ENCODE results near the gene CCDC192.

- TF ChIP-seq CTCF (IDR thresholded peaks at IDR 0.05) (no peak), JUN (IDR thresholded peaks at IDR 0.05) (no peak), MYC (IDR thresholded peaks at IDR 0.05; ENCODE audit: borderline replicate concordance, low read length) (no peak), RFX5 (IDR thresholded peaks at IDR 0.05) (no peak), CBX2 (IDR thresholded peaks at IDR 0.05; ENCODE audit: borderline replicate concordance, low read depth) (no peak), POLR2A (IDR thresholded peaks at IDR 0.05; ENCODE audit: low read length) (no peak)
These were observed 216.6 kb downstream of the CCDC192 start for GRCh38 chr5:127919818-127920217.
